Activated naive CD4-positive, alpha-beta T cell treated with anti-CD3 and anti-CD28 coated beads, Interleukin-2, amount 50 U/mL, for 16 hours (primary cell): ENCODE measurements around the gene ZBTB38.

Source experiments
- DNase-seq: peaks from one replicate; pipeline ENCODE4 v3.0.0-alpha.2; 2020

Gene ZBTB38

DNA sequence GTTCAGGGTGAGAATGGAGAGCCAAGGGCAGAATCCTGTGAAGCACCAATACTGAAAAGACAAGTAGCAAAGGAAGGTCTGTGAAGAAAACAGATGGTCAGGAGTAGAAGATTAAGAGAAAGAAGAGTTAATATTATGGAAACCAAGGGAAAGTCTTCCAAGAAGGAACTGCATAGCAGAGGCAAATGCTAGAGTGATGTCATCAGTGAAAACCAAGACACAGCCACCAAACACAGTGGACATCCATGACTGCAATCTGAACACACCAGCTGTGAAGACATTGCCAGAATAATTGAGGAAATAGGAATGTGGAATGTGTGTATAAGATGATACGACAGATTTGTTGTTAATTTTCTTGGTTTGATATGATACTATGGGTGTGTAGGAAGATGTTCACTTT, 26.8 kb upstream of the ZBTB38 start:
- no peak for DNase-seq

- no peak for DNase-seq
These were observed 25.9 kb upstream of the ZBTB38 start for GRCh38 chr3:141342386-141342785.

GRCh38 chr3:141343077-141343476, 25.2 kb upstream of the ZBTB38 start:
- no peak for DNase-seq

GRCh38 chr3:141343865-141344271, 24.4 kb upstream of the ZBTB38 start:
- DNase-seq, result no peak

- DNase-seq, result no peak
These were observed 22.8 kb upstream of the ZBTB38 start for GRCh38 chr3:141345528-141345927.

DNA sequence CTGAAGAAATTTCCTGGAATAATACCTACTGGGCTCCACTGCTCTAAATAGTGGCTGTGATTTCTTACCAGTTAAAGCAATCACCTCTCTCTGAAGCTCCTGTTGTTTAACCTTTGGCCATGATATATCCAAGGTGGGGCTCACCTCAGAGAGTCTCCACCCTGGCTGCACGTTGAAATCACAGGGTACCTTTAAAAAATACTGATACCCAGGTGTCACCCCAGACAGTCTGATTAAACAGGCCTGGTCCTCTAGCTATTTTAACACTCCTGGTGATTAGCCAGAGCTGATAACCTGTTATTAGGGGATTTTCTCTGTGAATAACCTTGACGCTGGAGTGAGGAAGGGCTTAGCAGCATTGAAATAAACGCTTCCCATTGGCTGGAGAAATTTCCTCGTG, 22.3 kb upstream of the ZBTB38 start:
- no peak for DNase-seq

DNA sequence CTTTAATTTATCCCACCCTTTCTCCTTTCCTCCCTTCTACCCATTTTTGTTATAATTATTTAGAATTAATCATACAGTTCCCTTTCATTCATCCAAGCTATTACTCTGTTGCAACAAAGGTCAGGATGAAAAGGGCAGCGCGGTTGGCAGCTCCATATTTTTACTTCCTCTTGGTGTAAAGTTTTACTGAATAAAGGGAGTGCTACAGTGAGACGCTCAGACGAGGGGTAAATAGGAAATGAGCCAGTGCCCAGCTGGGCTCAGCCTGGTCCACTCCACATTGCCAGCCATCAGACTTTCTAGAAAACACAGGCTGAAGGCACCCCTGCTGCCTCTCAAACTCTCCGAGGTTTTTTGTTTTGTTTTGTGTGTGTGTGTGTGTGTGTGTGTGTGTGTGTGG, 21.9 kb upstream of the ZBTB38 start:
- no peak for DNase-seq

GRCh38 chr3:141346839-141347238, 21.5 kb upstream of the ZBTB38 start:
- DNase-seq, result no peak

GRCh38 chr3:141348837-141349236, 19.5 kb upstream of the ZBTB38 start:
- DNase-seq, result no peak

GRCh38 chr3:141349711-141350110, 18.6 kb upstream of the ZBTB38 start:
- no peak for DNase-seq

DNA sequence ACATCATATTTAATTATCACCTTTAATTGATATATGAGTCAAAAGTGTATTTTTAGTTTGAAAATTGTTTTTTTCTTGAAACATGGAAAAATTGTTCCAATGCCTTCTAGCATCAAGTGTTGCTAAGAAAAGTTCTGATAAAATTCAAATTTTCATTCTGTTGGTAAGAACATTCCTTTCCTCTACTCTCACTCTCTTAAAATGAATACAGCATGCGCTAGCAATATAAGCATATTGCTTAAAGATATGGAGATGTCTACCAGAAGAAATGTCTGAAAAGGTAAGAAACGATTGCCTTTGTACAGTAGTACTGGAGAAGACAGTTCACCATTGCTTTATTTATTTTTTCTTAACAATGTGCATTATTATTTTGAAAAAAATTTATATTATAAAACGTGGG, 17.6 kb upstream of the ZBTB38 start:
- no peak for DNase-seq

- DNase-seq, result no peak
These were observed 15.9 kb upstream of the ZBTB38 start for GRCh38 chr3:141352262-141352984.

- DNase-seq, result no peak
These were observed 14.4 kb upstream of the ZBTB38 start for GRCh38 chr3:141353652-141354495.

GRCh38 chr3:141354517-141354916, 13.8 kb upstream of the ZBTB38 start:
- DNase-seq, result no peak

- DNase-seq, result no peak
These were observed 13.1 kb upstream of the ZBTB38 start for GRCh38 chr3:141355242-141355641.

- no peak for DNase-seq
These were observed 12.3 kb upstream of the ZBTB38 start for GRCh38 chr3:141356046-141356445.

DNA sequence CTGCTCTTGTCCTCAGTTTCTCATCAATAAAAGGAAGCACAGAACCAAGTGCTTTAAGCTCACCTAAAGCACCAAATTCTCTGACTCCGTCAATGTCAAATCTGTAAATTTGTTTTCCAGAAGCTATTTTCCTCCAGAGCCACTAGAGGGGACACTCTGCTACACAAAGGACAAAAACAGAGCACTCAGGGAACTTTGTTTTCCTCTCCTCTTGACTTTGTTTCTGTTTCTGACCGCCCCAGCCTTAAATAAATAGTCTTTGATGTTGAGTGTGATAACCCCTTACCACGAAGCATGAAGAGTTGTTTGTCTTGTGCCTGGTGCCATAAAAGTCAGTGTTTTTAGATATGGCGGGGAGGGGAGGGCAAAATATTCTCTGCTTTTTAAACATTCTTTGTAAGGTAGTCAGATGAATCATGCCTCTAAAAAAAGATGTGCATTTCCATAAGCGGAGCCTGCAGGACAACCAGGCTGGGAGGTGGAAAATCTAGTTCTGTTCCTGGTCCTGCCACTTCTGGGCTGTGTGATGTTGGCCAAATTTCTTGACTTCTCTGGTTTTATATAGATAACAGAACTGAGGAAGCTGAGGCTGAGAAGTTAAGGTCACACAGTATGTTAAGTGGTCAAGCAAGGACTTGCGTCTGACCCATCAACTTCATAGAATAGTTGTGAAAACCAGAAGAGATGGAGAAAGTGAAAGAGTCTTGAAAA, 7.3 kb upstream of the ZBTB38 start:
- DNase-seq, result no peak

DNA sequence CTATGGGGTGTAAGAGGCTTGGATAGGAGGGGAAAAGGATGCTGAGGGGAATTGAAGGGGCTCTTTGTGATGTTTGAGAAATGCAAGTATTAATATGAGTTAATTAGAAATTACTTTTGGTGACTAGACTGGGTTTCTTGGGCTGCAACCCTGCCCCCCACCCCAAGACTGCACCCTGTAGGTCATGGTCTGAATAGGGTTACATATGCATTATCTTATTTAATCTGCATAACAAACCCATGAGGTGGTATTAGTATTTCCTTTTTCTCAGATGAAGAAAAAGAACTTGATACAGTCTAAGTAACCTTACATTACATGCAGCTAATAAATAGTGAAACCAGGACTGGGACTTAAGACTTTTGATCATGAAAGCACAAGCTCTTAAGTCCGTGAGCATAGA, 5.6 kb upstream of the ZBTB38 start:
- no peak for DNase-seq

DNA sequence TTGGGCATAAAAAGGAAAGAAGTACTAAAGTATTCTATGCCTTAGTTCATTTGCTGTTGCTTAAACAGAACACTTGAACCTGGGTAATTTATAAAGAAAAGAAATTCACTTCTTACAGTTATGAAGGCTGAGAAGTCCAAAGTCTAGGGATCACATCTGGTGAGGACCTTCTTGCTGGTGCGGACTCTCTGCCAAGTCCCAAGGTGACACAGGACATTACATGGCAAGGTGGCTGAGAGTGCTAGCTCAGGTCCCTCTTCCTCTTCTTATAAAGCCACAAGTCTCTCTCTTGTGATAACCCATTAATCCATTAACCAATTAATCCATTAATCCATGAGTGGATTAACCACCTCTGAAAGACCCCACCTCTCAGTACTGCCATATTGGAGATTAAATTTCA, 3.1 kb upstream of the ZBTB38 start:
- no peak for DNase-seq

- no peak for DNase-seq
These were observed 1.8 kb upstream of the ZBTB38 start for GRCh38 chr3:141366285-141367037.

DNA sequence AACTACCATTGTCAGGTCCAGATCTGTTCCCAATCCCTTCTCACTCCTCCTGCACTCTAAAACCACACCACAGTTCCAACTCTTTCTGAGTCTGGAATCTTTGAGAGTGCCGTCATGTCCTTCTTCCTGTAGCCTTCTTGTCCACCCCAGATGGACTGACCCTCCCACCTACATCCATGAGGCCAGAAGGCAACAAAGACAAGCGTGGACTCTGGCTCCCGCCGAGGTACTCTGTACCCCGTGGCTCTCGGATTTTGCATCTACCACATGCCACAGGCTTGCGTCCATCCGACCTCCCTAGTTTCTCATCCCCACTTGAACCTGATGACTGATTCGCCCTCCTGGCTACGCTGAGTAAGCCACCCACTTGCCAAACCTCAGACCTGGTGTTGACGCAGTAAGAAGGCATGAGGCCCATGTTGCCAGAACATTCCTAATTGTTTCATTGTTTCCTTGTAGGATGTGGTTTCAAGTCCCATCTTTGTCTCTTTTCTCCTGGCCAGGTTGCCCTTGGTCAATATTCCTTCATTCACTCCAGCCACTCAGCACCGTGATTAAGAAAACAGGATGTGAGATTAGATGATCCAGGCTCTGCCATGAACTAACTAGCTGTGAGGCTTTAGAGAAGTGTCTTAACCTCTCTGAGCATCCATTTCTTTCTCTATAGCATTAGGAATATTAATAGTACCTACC, 1.1 kb upstream of the ZBTB38 start:
- DNase-seq, result no peak
